NCI-H1930 (cell line): ENCODE measurements around the gene LMO2.

Source experiments
- DNase-seq, 2 experiments: peaks; one replicate each; lab custom pipeline; 2025; lab: John Stamatoyannopoulos, UW

Gene LMO2

DNA sequence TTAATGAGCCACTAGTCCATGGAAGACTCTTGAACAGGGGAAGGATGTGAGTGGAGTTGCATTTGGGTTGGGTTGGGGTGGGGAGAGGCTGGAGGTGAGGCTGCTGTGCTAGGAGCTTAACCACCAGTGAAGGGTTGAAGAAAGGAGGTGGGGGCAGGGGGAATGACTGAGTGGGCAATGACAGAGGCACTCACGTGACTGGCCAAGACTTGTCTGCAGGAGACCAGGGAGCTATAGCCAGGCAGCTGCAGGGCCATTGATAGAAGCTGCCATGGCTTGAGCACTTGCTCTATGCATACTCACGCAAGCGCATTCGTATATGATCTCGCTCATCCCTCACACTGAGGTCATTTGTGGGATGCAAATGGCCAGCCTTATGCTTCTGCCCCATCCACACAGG lies 4.0 kb downstream of the LMO2 start:
- no peak for DNase-seq

DNA sequence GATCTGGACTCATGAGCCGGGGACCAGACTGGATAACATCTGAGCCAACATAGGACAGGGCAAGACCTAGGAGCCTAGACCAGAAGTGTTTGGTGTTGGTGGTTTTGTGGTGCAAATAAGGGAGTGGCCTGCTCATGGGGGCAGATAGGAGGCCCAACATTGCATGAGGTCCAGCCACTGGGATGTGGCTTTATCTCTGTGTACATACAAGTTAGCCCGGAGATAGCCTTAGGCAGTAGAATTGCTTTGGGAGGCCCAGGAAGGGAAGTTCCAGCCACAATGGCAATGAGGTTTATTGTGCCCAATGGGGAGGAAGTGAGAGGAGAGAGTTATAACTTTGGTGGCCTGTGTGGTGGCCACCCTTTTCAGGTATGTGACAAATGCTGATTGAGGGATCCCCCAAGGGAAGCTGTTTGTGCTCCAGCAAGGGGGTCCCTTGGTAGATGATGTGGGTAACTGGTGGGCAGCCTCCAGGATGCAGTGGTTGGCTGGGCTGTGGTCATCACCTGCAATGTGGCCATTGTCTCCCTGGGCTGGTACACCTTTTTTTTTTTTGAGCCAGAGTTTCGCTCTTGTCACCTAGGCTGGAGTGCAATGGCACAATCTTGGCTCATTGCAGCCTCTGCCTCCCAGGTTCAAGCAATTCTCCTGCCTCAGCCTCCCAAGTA lies 6.4 kb downstream of the LMO2 start:
- no peak for DNase-seq

DNA sequence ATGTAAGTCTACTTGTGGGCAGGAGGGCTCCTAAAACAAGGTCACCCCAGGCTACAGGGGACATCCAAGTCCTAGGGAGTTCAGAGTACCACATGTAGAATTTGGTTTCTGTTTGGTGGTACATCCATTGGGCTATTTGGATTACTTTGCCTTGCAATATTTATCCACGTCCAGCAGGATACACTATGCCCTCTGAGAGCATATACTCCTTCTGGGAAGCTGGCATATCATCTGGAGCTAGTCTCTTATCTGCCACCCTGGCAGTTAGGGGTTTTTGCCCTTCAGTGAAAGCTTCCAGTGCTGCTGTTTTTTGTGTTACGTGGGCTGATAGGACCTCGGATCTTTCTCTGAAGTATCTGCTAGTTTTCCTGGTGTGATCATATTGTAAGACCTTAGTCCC lies 7.3 kb downstream of the LMO2 start:
- no peak for DNase-seq

DNA sequence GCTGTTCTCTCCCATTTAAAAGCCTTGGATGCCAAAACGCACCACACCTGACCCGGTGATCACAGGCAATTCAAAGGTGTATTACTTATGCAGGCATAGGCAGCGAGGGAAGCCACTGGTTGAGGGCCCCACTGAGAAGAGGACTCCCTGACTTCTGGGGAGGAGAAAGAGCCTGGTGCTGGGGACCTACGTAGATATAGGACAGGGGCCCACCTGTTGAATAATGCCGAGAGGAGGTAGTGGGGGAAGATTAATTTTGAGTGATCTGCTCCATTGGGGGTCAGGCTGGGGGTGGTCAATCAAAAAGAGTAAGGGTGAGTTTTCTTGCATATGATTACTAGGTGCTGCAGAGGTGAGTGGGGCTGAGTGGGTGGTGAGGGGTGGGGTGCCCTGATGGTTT lies 7.8 kb downstream of the LMO2 start:
- no peak for DNase-seq

DNA sequence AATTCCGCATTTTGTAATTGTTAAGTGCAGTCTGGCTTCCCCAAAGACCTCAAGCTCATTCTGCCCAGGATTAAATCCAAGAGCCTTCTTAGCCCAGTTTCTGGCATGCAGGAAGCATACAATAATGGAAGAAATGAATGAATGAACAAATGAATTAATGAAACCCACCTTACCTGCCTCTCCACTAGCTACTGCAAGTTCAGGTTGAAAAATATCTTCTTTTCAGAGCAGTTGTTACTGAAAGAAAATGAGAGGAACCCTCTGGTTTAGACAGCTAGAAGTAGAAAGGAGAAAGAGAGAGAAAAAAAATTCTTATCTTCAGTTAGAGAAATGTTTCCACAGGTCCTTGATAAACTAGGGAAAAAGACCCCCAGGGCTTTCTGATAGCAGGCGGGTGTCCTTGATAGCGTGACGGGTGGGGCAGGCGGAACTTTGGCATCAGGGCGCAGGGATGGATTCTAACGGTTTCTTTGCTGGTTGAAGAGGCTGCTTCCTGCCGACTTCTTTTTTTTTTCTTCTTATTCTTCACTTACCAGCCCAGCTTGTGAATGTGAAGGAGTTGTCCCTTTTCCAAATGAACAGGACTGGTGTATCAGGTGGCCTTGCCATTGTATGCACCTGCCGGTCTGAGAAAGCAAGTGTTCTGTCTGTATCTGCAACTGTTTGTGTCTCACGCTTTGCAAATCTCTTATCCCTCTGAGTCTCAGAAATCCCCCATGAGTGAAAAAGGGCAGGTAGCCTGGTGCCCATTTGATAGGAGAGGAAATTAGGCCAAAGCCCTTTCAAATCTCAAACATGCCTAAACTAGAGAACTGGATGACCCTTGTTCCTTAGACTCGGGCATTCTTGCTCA lies 10.0 kb downstream of the LMO2 start:
- DNase-seq = no peak

DNA sequence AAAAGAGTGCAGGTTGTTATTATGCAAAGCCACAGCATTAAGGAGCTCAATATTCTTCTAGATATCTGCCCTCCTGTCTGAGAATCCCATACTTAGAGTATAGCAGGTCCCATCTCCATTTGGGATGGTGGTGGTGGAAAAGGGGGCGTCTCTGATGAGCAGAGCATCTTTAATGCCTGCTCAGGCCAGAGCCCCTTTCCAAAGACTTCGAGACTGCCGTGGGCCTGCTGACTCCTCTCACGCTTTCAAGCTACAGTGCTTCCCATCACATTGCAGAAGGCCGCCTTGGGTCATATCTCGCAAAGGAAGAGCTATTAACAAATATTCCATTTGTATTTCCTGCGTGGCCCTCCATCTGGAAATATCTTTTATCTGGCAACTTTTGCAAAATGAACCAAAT lies 10.9 kb downstream of the LMO2 start:
- no peak for DNase-seq

DNA sequence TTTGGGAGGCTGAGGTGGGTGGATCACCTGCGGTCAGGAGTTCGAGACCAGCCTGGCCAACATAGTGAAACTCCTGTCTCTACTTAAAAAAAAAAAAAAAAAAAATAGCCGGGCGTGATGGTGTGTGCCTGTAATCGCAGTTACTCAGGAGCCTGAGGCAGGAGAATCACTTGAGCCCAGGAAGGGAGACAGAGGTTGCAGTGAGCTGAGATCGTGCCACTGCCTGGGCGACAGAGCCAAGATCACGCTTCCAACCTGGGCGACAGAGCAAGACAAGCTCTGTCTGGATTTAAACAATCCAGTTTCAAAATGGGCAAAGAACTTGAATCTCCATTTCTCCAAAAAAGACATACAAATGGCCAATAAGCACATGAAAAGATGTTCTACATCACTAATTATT lies 12.5 kb downstream of the LMO2 start:
- no peak for DNase-seq

DNA sequence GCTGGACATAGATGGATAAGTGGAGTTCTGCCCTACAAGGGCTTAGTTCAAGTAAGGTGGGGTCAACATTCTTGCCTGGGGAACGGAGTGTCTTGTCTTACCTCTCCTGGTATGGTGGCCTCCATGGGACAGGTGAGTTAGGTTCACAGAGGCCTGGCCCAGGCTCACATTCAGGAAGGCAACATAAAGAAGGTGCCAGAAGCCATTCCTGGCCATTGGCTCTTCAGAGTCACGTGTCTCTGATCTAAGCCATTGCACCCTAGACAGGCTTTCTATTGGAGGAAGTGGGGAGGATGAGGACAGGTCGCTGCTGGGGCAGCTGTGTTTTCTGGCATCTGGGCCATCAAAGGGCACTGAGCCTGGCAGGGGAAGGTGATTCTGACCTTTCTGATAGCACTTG lies 14.8 kb downstream of the LMO2 start:
- DNase-seq = no peak

DNA sequence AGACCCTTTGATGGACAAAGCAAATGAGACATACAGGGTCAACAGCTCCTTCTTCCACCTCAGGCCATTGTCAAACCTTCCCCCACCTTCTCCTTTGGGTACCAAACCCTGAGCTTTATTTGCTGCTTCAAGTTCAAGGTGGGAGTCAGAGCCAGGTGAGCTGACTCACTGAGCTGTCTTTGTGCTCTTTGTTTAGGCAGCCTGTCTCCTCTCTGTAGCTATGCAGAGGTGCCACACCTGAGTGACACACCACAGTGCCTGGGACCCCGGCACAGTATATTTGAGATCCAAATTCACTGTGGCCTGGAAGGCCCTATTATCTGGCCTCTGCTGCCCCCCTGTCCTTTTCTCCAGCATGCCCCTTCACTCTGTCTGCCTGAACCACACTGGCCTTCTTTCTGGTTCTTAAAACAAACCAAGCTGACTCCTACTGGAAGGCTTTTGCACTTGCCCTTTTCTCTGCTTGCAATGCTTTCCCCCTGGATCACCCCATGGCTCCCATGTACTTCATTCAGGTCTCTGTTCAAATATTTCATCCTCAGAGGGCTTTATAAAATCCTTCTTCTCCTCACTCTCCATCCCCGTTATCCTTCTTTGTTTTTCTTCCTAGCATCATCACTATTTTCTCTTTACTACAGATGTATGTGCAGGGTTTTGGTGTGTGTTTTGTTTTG lies 16.1 kb downstream of the LMO2 start:
- DNase-seq = no peak

DNA sequence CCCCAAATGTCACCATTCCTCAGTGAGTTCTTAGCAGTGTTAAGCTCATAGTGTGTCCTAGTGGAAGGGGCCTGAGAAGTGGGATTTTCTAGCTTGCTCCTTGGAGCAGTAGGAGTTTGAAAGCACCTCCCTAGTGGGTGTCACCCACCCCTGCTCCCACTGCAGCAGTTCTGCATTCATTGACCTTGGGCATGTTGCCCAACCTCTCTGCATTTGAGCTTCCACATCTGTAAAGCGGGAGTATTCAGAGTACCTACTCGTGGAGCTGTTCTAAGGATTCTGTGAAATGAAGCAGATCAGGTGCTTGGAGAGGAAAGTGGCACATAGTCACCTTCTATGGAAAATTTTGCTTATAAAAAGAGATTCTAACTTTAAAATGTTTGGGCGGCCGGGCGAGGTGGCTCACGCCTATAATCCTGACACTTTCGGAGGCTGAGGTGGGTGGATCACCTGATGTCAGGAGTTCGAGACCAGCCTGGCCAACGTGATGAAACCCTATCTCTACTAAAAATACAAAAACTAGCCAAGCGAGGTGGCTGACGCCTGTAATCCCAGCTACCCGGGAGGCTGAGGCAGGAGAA lies 16.9 kb downstream of the LMO2 start:
- no peak for DNase-seq

DNA sequence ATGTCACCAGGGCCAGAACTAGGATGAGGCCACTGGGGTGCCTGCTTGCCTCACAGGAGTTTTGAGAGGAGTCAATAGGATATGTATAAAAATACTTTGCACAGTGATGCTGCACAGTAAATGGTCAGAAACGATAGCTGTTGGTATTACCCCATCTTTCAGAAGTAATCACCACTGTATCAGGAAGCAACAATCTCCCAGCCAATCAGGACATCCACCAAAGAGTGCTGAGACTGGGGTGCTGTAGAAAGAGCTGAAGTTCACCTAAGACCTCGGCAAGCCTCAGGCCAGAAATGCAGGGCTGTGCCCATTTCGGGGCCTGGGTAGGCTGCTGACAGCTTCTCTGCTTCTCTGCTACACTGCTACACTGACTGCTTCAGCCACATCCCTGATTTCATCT lies 17.4 kb downstream of the LMO2 start:
- no peak for DNase-seq

DNA sequence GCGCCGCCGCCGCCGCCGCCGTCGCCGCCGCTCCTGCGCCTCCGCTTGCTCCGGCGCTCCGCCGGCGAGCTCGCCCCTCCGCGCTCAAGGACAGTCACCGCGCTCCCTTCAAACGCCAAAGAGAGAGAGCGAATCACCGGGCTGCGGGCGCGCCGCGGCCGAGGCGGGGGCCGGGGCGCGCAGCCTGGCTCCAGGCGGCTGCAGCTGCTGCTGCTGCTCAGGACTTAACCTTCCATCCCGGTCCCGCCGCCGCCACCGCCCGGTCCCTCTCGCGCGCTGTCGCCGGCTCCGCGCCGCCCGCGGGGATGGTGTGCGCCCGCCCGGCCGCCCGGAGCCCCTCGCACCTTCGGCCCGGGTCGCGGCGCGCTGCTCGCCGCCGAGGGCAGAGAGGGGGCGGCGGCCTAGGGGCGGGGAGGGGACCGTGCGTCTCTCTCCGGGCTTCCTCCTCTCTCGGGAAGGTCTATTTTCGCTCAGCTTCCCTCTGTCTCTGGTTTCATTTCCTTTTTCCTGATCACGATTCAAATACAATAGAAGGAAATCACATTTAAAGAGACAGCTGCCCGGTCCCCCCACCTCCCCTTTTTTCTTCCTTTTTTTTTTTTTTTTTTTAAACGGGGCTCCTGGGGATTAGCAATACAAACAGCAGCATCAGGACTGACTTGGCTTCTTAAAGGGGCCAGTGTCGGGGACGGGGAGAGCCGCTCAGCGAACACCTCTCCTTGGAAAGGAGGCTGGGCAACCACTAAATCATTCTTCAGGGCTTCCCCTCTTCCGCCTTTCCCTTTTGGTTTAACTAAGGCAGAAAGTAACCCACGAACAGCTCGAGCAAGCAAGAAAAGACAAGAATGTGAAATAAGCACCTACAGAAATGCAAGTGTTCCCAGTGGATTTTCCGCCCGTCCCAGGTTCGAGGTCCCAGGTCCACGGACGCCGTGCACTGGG lies 22.1 kb downstream of the LMO2 start:
- peak; percentile 24 to 53 for DNase-seq

DNA sequence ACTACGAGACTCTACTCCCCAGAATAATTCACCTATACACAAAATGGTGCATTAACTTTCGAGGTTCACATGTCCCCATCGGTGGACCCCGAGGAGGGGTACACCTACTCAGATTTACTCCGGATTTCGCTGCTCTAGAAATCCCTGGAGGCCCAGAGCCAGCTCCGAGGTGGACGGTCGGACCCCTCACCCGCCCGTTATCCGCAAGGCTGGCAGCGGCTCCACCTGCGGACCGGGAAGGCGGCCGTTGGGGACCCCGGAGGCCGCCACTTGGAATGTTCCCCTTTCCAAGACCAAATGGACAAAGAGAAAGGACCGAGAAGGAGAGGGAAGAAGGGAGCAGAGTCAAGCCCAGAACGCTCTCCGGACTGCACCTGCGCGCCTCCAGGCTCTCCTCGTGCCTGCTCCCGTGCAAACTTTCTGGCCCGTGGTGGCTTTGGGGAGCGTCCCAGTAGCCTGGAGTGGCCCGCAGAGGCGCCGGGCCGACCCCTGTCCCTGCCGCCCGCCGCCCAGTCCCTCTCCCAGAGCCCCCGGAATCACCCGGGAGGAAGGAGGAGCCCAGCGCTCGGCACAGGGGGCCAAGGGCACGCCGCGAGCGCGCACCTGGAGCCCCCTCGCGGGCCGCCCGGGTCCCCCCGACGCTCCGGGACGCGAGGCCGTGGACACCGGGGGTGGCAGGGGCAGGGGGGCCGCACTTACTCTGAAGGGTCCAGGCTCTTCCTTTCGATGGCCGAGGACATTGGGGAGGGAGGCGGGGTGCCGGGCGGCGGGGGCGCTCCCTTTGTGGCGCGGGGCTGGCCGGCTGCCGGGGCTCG lies 23.0 kb downstream of the LMO2 start:
- DNase-seq = peak; percentile 12 to 53

DNA sequence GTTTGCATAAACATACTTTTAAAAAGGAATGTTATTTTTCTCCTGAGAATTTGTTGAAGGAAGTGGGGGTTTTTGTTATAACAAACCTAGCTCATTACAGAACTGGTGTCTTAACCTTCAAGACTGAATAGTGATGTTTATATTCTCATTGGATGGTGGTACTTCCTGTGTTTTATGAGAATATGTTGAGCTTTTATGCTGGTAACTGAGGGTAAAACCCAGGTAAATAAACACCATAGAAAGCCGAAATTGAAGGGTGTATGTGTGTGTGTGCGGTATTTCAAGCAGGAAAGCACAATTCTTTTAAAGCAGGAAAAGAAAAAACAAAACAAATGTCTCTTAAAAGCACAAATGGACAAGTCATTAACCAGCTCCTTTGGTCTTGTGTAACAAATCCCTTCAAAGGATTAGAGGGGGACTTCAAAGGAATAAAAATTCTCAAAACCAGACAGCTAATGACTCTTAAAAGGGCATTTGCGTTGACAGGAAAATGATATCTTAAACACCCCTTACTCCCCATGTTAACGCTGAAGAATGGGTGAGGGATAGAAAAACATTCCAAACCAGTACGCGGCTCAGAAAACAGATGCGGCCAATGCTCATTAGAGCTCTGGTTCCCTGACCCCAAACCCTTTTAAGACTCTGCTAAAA lies 23.8 kb downstream of the LMO2 start:
- no peak for DNase-seq

DNA sequence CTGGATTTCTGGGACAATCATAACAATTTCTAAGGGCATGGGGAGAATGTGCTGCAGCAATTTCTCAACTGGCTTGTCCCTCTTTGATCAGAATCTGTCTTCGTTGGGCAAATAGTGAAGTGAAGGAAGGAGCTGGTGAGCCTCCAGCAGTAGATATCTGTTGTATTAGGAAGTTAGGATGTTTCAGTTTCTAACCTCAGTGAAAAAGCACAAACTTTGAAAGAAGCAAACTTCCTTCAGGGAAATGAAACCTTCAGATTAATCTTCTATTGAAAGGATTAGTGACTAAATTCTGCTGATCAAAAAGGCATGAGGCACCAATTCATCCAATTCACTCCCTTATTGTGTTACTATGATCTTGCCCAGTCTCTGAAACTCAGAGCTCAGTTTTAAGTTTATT lies 24.3 kb downstream of the LMO2 start:
- no peak for DNase-seq

DNA sequence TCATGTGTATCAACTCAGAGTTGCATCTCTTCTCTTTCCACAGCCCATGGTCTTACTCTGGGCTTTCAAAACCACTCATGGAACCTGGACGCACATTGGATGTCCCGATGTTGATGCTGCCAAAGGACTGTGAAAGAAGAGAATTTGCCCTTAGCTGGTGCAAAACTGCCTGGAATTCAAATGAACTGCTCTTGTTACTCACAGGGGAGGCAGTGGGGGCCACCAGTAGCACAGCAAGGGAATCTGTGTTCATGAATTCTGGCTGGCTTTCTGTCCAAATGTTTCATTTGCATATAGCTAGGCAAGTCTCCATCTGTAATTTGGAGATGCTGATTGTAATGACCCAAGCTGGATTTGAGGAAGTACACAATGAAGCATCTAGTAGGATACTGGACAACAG lies 24.9 kb downstream of the LMO2 start:
- DNase-seq = no peak

DNA sequence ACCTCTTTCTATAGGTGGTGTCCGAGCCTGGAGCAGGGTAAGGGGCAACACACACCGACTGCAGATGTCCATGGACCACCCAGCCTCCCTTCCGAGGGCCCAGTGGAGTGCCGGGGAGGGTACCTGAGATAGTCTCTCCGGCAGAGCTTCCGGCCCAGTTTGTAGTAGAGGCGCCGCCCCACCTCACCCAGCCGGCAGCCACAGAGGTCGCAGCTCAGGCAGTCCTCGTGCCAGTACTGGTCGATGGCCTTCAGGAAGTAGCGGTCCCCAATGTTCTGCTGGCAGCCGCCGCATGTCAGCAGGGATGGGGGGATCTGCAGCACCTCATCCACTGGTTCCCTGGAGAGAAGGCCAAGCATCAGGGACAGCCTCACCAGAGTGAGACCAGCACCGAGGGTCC lies 27.4 kb downstream of the LMO2 start:
- DNase-seq = no peak

DNA sequence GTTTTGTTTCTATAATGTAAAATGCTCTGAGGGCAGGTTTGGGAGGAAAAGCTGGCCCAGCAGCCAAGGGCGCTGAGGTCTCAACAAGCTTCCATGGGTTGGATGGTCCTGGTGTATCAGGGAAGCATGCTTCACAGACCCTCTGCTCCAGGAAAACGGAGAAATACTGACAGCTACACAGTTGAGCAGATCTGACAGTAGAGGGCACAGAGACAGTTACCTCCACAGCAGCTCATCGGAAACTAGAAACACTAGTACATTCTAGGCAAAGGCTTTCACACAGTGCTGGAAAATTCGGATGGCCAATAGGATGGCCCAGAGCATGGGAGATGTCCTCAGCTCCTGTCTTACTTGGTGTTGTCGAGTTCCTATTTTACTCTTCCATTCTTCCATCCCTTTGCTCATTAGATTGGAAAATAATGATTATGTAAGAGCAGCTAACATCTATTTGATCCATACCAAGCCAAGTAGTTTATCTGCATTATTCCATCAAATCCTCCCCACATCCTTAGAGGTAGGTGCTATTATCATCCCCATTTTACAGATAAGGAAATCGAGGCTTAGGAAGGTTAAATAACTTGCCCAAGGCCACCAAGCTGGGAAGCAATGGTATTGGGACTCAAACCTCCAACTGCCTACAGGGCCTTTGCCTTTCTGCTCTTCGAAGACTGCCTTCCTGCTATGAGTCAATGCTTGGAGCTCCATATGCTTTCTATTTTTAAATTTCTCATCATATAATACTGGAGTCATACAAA lies 28.3 kb downstream of the LMO2 start:
- no peak for DNase-seq

DNA sequence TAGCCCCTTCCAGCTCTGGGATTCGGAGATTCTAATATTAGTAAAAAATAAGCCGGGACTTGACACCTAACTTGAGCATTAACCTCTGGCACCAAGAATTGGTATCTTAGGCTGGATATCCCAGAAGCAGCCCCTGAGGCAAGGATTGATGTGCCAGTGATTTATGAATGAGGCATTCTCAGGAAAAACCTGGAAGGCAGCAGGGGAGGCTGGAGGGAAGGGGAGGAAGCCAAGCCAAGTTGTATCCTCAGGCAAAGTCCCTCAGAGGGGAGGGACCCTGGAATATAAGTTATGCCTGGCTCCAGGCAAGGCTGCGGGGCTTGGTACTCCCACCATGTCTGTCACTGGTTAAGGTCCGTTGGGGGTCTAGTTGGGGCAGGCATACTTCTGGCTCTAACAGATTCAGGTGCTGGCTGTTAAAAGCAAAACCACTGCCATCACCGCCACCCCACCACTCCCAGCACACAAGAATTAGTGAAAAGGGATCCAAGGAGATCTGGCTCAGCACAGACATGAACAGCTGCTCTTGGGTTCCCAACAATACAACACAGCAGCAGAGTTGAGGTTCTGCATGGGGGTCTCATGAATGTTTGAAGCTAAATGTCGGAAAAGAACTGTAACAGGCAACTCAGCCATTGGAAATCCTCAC lies 29.8 kb downstream of the LMO2 start:
- no peak for DNase-seq
